ES-I3 (cell line): ENCODE measurements around the gene CRYBB3.
"Not testable (repeated sequence)": the region's sequence is repeated elsewhere in the genome, so short reads cannot be mapped to it uniquely, and the experiment has no call there.

ENCODE experiments used
- H3K36me3 ChIP-seq: 2 replicates; pipeline ENCODE4 v1.6.1; 2013; ENCODE audit warnings: mild to moderate bottlenecking, low read length, control low read depth, moderate library complexity; ENCODE audit not compliant: insufficient read depth
- H3K4me1 ChIP-seq: 2 replicates; pipeline ENCODE4 v1.6.1; 2013; ENCODE audit warnings: mild to moderate bottlenecking, control low read depth, low read length; ENCODE audit not compliant: insufficient read depth
- H3K9ac ChIP-seq: 2 replicates; pipeline ENCODE4 v1.6.1; 2013; ENCODE audit warnings: low read depth, mild to moderate bottlenecking, low read length, moderate library complexity
- H3K9me3 ChIP-seq: 2 replicates; pipeline ENCODE4 v1.6.1; 2013; ENCODE audit warnings: mild to moderate bottlenecking, low read length, moderate library complexity; ENCODE audit not compliant: control insufficient read depth, insufficient read depth

CRYBB3 gene

DNA sequence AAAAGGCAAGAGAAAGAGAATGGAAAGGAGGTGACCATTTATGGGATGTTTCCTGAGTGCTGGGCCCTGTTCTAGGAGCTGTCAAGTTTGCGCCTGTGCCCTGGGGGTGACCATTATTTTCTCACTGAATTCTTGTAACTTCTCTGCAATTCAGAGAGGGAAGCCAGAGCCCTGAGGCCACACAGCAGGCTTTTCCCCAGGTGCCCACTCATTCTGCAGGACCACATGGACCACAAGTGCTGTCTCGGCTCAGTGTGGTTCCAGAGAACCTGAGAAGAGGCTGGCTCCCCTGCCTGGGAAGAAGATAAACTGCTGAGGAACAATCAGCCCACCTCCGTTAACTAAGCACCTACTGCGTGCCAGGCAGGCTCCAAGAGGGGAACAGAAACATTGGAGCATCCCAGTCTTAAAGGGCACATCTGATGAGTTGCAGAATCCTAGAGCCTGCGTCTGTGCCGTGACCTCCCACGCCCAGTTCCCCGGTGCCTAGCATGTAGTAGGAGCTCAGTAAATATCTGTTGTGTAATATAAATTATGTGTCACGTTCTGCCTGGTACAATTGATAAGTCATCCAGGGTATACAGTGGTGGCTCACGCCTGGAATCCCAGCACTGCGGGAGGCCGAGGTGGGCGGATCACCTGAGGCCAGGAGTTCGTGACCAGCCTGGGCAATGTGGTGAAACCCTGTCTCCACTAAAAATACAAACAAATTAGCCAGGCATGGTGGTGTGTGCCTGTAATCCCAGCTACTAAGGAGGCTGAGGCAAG, 31.6 kb upstream of the CRYBB3 start:
- Histone ChIP-seq H3K9me3 (no peaks in the 10 kb centered on the region), H3K4me1 (no peaks in the 10 kb centered on the region), H3K9ac (no peak overlapping the region), H3K36me3 (no peaks in the 10 kb centered on the region; the same call in 1 of the 2 replicates)

DNA sequence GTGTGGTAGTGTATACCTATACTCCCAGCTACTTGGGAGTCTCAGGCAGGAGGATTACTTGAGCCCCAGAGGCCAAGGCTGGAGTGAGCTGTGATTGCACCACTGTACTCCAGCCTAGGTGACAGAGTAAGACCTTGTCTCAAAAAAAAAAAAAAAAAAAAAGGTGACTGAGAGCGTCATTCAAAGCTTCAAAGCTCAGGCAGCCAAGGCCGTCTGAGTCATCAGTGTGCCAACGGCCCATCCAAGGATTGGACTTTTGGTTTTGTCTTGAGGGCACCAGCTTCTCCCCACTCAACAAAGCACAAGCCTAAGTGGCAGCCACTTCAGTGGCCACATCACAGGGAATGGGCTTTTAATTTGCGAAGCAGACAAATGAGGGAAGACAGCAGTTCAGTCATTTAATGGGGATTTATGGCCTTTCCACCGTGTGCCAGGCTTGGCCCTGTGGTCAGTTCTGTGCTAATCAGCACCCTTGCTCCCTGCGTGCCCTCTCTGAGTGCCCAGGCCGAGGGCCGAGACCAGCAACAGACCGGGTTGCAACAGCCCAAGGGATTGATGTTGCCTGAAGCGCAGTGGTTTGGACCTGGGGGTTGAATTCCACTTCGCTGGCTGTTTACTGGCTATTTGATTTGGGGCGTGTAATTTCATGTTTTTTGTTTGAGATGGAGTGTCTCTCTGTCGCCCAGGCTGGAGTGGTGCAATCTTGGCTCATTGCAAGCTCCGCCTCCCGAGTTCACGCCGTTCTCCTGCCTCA, 30.2 kb upstream of the CRYBB3 start:
- Histone ChIP-seq H3K4me1 (no peaks in the 10 kb centered on the region), H3K9ac (no peak overlapping the region), H3K36me3 (no peaks in the 10 kb centered on the region; the same call in 1 of the 2 replicates), H3K9me3 (no peaks in the 10 kb centered on the region)

DNA sequence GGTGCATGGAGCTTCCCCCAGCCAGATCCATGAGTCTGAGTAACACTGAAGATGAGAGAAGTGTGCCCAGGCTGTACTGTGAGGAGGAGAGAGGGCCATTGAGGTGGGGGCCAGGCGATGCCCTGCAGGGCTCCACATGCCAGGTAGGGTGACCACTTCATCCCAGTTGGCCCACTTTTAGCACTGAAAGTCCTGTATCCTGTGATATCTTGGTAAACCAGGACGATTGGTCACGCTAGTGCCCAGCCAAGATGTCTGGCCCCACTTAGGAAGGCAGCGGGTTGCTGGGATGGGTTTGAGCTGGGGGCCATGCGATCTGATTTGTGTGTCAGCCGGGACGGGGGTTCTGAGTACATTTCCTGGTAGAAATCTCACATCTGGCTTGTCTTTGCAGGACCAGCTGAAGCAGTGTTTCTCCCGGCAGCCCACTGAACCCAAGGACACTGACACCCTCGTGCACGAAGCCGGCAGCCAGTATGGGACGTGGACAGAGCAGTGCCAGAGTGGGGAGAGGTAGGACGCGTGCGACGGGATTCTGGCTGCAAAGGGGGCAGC, 29.2 kb upstream of the CRYBB3 start:
- Histone ChIP-seq H3K4me1 (0 out of 2 replicates have a peak, but pooled peaks cover 4% of the 10 kb centered on the region), H3K36me3 (peaks cover 3% of the 10 kb centered on the region; the same call in 1 of the 2 replicates), H3K9me3 (no peaks in the 10 kb centered on the region), H3K9ac (no peak overlapping the region)

DNA sequence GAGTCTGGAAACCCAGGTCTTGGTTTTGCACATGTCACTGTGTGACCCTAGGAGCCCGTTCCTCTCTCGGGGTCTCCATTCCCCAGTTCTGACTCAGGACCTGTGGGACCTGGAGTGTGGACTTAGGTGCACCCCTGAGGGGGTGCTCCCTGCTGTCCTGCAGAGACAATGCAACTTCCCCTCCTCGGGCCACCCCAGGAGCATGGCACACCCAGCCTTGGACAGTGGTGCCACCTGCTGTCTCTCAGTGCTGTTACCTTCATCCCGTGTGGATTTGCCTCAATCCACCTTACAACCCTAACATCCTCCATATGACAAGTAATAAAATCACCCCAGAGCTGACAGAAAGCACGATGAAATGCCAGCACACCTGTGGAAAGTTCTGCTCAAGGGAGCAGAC, 27.5 kb upstream of the CRYBB3 start:
- no peak overlapping the region for H3K9ac ChIP-seq
- peaks cover 3% of the 10 kb centered on the region; the same call in 1 of the 2 replicates for H3K36me3 ChIP-seq
- no peaks in the 10 kb centered on the region for H3K9me3 ChIP-seq
- 0 out of 2 replicates have a peak, but pooled peaks cover 4% of the 10 kb centered on the region for H3K4me1 ChIP-seq

DNA sequence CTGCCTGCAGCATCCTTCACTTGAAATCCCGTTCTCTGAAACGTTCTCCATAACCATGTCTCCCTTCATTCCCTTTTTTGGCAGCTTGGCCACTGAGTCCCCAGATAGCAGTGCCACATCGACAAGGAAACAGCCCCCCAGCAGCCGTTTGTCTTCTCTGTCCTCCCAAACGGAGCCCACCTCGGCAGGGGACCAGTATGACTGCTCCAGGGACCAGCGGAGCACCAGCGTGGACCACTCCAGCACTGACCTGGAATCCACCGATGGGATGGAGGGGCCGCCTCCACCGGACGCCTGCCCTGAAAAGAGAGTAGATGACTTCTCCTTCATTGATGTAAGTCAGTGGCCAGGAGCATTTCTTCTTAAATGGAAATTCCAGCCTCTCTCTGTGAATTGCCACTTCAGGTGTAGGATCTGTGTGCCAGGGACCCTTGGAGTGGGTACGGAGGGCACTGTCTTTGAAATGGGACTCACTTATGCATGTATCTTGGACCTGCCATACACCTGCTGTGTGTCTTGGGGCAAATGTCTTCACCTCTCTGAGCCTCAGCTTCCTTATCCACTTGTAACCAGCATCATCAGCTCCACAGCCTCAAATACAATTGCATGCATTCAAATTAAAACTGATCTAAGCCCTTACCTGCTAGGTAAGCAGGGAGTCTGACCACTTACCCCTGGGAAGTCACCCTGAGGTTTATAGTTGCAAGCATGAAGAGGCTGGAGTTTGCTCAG, 25.3 kb upstream of the CRYBB3 start:
- Histone ChIP-seq H3K36me3 (peaks cover 3% of the 10 kb centered on the region; the same call in 1 of the 2 replicates), H3K4me1 (0 out of 2 replicates have a peak, but pooled peaks cover 4% of the 10 kb centered on the region), H3K9ac (no peak overlapping the region), H3K9me3 (no peaks in the 10 kb centered on the region)

DNA sequence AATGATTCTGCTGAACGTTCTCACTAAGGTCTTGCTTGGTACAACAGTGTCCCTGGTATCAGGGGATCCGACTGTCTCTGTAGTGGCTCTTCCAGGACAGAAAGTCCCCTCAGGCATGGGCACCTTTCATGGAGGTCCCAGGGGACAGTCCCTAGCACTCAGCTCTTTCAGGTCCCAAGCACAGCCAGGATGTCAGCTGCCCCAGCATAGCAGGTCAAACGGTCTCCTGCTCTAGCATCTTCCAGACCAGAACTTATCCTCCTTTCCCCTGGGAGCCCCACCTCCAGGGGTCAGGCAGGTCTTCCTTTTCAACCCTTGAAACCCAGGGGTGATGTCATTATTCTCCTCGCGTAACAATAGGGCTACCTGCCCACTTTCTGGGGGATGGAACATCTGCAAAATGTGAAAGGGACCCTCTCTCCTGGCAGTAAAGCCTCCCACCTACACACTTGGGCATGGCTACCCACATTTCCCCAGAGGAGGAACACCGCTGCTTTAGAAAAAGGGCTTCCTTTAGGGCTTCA, 24.7 kb upstream of the CRYBB3 start:
- Histone ChIP-seq H3K4me1 (0 out of 2 replicates have a peak, but pooled peaks cover 4% of the 10 kb centered on the region), H3K9me3 (no peaks in the 10 kb centered on the region), H3K36me3 (peaks cover 3% of the 10 kb centered on the region; the same call in 1 of the 2 replicates), H3K9ac (no peak overlapping the region)

DNA sequence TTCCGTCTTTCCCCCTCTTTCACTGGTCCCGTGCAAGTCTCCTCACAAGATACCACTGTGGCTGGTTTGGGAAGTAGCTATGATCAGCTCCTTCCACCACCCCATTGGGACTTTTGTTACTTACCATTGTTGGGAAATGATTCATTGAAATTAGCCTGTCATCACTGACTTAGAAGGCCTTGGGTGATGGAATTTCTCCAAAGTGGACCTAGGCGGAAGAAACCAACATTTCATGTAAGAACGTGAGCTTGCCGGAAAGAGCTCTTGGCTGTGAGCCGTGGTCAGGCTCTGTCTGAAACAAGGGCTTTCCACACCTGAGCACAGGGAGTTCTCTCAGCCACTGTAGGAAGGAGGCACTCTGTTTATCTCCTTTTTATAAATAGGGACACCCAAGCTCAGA, 23.5 kb upstream of the CRYBB3 start:
- Histone ChIP-seq H3K4me1 (0 out of 2 replicates have a peak, but pooled peaks cover 4% of the 10 kb centered on the region), H3K9ac (no peak overlapping the region), H3K36me3 (peaks cover 3% of the 10 kb centered on the region; the same call in 1 of the 2 replicates), H3K9me3 (no peaks in the 10 kb centered on the region)

DNA sequence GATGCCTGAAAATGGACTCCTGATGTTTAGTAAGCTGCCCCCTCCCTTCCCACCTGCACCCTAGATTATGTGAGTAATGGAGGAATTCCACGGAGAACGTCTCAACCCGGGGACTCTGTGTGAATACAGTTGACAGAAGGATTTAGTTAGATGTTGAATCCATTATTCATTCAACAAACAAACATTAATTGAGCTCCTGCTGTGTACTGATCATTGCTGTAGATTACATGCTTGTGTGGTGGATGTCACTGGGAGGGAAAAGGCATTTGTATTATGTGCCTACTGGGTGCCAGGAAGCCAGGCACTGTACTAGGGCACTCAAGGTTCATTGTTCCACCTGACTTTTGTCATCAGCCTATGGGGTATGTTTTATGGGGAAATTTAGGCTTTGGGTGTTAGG, 22.9 kb upstream of the CRYBB3 start:
- H3K36me3 ChIP-seq = peaks cover 3% of the 10 kb centered on the region; the same call in 1 of the 2 replicates
- 0 out of 2 replicates have a peak, but pooled peaks cover 4% of the 10 kb centered on the region for H3K4me1 ChIP-seq

DNA sequence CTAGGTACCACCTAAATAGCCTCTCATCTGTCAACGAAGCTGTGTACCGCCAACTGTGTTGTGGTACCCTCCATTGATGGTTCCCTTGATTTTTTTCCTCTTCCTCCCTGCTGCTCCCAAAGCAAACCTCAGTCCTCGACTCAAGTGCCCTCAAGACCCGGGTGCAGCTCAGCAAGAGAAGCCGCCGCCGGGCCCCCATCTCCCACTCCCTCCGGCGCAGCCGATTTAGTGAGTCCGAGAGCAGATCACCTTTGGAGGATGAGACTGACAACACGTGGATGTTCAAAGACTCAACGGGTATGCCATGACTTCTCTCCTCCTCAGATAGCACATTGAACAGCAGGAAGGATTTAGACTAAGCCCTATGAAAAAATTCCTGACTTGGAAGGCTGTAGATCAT, 22.4 kb upstream of the CRYBB3 start:
- Histone ChIP-seq H3K36me3 (peaks cover 3% of the 10 kb centered on the region; the same call in 1 of the 2 replicates), H3K9me3 (no peaks in the 10 kb centered on the region), H3K4me1 (0 out of 2 replicates have a peak, but pooled peaks cover 4% of the 10 kb centered on the region), H3K9ac (no peak overlapping the region)

More for the DNA sequence above, 22.9 kb upstream of the CRYBB3 start:
- Histone ChIP-seq H3K9me3 (no peaks in the 10 kb centered on the region), H3K9ac (no peak overlapping the region)

DNA sequence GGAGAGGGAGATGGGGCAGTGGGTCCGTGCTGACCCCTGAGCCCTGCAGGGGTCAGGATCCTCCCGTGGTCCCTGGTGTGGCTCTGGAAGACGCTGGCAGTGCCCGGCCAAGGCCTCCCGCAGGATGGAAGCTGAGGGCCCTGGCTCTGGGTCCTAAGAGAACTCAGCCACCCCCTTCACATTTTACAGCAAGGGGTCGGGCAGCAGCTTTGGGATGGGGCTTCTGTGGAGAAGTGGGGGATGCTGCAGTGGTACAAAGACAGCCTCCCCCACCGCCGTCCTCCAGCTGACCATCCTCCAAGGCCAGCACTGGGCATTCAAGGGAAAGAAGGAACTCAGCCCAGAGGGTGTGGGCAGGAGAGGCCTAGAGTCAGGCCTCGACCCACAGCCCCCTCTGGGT, 21.8 kb upstream of the CRYBB3 start:
- Histone ChIP-seq H3K4me1 (0 out of 2 replicates have a peak, but pooled peaks cover 4% of the 10 kb centered on the region), H3K9me3 (no peaks in the 10 kb centered on the region), H3K9ac (no peak overlapping the region), H3K36me3 (peaks cover 3% of the 10 kb centered on the region; the same call in 1 of the 2 replicates)

DNA sequence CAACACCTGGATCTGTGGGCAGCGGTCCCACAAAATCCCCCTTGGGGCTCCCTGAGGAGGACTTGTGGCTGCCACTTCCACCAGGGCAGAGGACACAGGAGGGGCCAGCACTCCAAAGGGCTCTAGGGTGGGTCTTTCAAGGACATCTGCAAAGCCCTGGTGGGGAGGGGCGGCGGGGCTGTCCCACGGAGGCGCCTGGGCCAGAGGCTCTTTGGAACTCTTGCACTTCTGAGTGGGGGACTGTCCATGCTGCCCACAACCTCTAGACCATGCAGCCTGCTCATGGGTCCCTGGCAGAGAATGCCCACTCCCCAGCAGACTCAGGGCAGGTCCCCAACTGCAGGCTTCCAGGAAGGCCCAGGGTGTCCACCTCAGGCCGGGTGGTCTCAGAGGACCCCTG, 21.3 kb upstream of the CRYBB3 start:
- not testable (repeated sequence) for H3K9ac ChIP-seq, H3K4me1 ChIP-seq

DNA sequence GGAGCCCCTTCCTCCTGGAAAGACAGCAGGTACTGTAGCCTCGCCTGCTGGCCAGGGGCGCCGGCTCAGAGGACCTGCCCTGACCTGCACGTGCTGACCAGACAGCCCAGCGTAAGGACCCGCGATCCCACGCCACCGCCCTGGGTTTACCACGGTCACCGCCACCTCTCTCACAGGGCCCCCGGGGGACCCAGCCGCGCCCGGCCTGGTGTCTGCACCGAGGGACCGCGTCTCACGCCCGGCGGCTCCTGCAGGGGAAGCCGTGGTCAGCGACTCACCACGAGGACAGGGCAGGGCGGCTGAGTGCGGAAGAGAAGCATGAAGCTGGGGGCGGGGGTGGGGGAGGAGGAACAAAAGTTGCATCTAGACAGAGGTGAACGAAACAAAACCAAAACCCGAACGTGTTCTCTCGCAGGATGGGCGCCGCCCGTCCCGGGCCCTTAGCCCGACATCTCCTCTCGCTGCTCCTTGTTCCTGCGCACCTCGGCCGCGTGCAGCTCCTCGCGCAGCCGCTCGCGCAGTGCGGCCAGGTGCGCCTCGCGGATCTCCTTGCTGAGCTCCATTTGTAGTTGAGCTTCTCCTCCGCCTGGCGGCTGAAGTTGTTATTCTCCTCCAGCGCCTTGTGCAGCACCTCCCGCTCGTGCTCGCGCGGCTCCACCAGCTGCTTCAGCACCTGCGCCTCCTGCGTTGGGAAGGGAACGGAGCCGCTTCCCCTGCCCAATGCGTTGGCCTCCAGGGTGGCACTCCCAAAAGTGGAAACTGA, 20.6 kb upstream of the CRYBB3 start:
- not testable (repeated sequence) for H3K9me3 ChIP-seq, H3K9ac ChIP-seq, H3K36me3 ChIP-seq, H3K4me1 ChIP-seq

More for the DNA sequence above, 21.3 kb upstream of the CRYBB3 start:
- H3K36me3 ChIP-seq, H3K9me3 ChIP-seq: not testable (repeated sequence)
